ENCODE results near the gene DOCK2.

DNA sequence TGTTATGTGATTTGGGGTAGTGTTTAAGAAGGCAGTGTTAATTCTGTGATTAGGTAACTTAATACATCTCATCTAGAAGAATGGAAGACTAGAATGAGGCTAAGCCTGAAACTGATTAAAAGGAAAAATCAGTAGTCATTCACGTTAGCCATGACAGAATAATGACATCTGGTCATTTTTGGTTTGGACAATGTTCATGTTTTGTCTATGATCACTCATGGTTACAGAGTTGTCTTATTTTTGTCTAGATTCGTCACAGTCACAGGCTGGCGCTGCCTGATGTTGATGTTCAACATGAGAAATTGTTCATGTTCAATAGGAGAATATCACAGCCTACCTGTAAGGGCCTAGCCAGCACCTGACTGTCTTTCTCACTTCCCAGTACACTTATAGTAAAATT lies 9.5 kb upstream of the DOCK2 start:
- TF ChIP-seq, protein P1, sequence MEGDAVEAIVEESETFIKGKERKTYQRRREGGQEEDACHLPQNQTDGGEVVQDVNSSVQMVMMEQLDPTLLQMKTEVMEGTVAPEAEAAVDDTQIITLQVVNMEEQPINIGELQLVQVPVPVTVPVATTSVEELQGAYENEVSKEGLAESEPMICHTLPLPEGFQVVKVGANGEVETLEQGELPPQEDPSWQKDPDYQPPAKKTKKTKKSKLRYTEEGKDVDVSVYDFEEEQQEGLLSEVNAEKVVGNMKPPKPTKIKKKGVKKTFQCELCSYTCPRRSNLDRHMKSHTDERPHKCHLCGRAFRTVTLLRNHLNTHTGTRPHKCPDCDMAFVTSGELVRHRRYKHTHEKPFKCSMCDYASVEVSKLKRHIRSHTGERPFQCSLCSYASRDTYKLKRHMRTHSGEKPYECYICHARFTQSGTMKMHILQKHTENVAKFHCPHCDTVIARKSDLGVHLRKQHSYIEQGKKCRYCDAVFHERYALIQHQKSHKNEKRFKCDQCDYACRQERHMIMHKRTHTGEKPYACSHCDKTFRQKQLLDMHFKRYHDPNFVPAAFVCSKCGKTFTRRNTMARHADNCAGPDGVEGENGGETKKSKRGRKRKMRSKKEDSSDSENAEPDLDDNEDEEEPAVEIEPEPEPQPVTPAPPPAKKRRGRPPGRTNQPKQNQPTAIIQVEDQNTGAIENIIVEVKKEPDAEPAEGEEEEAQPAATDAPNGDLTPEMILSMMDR (IDR thresholded peaks at IDR 0.05; ENCODE audit: insufficient read depth, low read length, poor library complexity, severe bottlenecking) = no peak
- no peak for TF ChIP-seq EZH2phosphoT487 (conservative IDR thresholded peaks at IDR 0.05; ENCODE audit: low read length)
